Loucy (cell line): ENCODE measurements around the gene ATG10.

ENCODE experiments used
- H2AFZ ChIP-seq: fragments of 200-600 bp; sonication (generic); 2 replicates; pipeline ENCODE4 v1.6.0; 2016; ENCODE audit warnings: antibody characterized with exemption, mild to moderate bottlenecking, low read length, moderate library complexity
- H3F3A ChIP-seq: fragments of 200-600 bp; 2 replicates; pipeline ENCODE4 v1.6.0; 2016; ENCODE audit warnings: antibody characterized with exemption, low read depth, mild to moderate bottlenecking
- H3K27me3 ChIP-seq: fragments of 200-600 bp; sonication (generic); 2 replicates; pipeline ENCODE4 v1.6.1; 2014; ENCODE audit warnings: low read length, mild to moderate bottlenecking; ENCODE audit not compliant: insufficient read depth, poor library complexity, severe bottlenecking
- H3K36me3 ChIP-seq: fragments of 200-600 bp; sonication (generic); 2 replicates; pipeline ENCODE4 v1.6.1; 2016; ENCODE audit warnings: low read length; ENCODE audit not compliant: insufficient read depth
- H3K4me1 ChIP-seq: fragments of 200-600 bp; sonication (generic); 2 replicates; pipeline ENCODE4 v1.5.1; 2014; ENCODE audit warnings: low read length, mild to moderate bottlenecking; ENCODE audit not compliant: insufficient read depth, poor library complexity, severe bottlenecking
- H3K4me2 ChIP-seq: fragments of 200-600 bp; sonication (generic); 2 replicates; pipeline ENCODE4 v1.6.0; 2014; ENCODE audit warnings: antibody characterized with exemption, low read length, low read depth, mild to moderate bottlenecking; ENCODE audit not compliant: poor library complexity, severe bottlenecking
- H3K4me3 ChIP-seq: fragments of 200-600 bp; sonication (generic); 2 replicates; pipeline ENCODE4 v1.5.1; 2014; ENCODE audit warnings: low read length, mild to moderate bottlenecking, mixed read lengths; ENCODE audit not compliant: poor library complexity, severe bottlenecking
- H3K79me2 ChIP-seq: fragments of 200-600 bp; sonication (generic); 2 replicates; pipeline ENCODE4 v1.6.1; 2014; ENCODE audit warnings: low read length; ENCODE audit not compliant: insufficient read depth
- H3K9ac ChIP-seq: fragments of 200-600 bp; sonication (generic); 2 replicates; pipeline ENCODE4 v1.6.0; 2014; ENCODE audit warnings: mild to moderate bottlenecking, low read depth, low read length, moderate library complexity; ENCODE audit not compliant: poor library complexity, severe bottlenecking
- H3K9me2 ChIP-seq: fragments of 200-600 bp; sonication (generic); replicated peaks from 2 replicates; pipeline ENCODE4 v1.6.1; 2016; ENCODE audit warnings: low read depth, low read length, mixed read lengths
- H3K9me3 ChIP-seq: fragments of 200-600 bp; sonication (generic); 2 replicates; pipeline ENCODE4 v1.6.1; 2014; ENCODE audit warnings: mild to moderate bottlenecking, antibody characterized with exemption, low read length, low read depth; ENCODE audit not compliant: insufficient read depth
- H4K20me1 ChIP-seq: fragments of 200-600 bp; sonication (generic); 2 replicates; pipeline ENCODE4 v1.6.0; 2014; ENCODE audit warnings: antibody characterized with exemption, low read length, mild to moderate bottlenecking; ENCODE audit not compliant: insufficient read depth, poor library complexity, severe bottlenecking
- EZH2phosphoT487 ChIP-seq: fragments of 200-600 bp; IDR thresholded peaks from 2 replicates; pipeline ENCODE4 v1.6.1; 2018; ENCODE audit warnings: antibody characterized with exemption, mild to moderate bottlenecking, moderate library complexity, borderline replicate concordance
- TF ChIP-seq, protein P1 (sequence below): fragments of 200-600 bp; sonication (generic); conservative IDR thresholded peaks from 2 replicates; pipeline ENCODE4 v1.5.1; 2014; ENCODE audit warnings: mild to moderate bottlenecking, antibody characterized with exemption, low read length

The ATG10 gene

GRCh38 chr5:82185851-82186250, 214.0 kb downstream of the ATG10 start:
- Histone ChIP-seq H3K27me3 (no peaks in the 10 kb centered on the region), H3K9ac (no peak overlapping the region), H3K36me3 (no peaks in the 10 kb centered on the region), H4K20me1 (no peaks in the 10 kb centered on the region), H3K79me2 (no peaks in the 10 kb centered on the region), H3K4me3 (no peak overlapping the region), H3K4me1 (peaks cover 9% of the 10 kb centered on the region), H3K9me3 (no peaks in the 10 kb centered on the region), H3F3A (no peaks in the 10 kb centered on the region), H3K4me2 (no peak overlapping the region), H2AFZ (no peak overlapping the region), H3K9me2 (no peaks in the 10 kb centered on the region)
- TF ChIP-seq EZH2phosphoT487, result no peak
- TF ChIP-seq, protein P1, sequence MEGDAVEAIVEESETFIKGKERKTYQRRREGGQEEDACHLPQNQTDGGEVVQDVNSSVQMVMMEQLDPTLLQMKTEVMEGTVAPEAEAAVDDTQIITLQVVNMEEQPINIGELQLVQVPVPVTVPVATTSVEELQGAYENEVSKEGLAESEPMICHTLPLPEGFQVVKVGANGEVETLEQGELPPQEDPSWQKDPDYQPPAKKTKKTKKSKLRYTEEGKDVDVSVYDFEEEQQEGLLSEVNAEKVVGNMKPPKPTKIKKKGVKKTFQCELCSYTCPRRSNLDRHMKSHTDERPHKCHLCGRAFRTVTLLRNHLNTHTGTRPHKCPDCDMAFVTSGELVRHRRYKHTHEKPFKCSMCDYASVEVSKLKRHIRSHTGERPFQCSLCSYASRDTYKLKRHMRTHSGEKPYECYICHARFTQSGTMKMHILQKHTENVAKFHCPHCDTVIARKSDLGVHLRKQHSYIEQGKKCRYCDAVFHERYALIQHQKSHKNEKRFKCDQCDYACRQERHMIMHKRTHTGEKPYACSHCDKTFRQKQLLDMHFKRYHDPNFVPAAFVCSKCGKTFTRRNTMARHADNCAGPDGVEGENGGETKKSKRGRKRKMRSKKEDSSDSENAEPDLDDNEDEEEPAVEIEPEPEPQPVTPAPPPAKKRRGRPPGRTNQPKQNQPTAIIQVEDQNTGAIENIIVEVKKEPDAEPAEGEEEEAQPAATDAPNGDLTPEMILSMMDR, result no peak

DNA sequence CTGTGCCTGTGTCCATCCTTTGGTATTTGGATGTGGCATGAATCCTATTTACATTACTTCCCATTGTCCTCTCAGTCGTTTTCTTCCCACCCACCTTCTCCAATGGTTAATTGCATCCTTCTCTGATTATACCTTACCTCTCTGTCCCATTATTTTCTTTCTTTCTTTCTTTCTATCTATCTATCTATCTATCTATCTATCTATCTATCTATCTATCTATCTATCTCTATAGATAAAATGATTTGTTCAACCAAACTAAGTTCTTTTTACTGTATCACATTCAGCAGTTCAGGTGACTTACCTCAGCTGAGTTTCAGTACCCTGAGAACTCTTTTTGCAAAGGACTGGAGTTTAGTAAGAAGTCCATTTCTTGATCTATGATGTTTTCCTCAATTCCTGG, 225.7 kb downstream of the ATG10 start:
- Histone ChIP-seq H3K27me3 (no peaks in the 10 kb centered on the region), H3K9ac (no peak overlapping the region), H3K4me3 (no peak overlapping the region), H3K9me3 (no peaks in the 10 kb centered on the region), H3K9me2 (no peaks in the 10 kb centered on the region; the same call in 1 of the 2 replicates), H4K20me1 (no peaks in the 10 kb centered on the region), H3K4me2 (no peak overlapping the region), H3F3A (no peaks in the 10 kb centered on the region), H3K4me1 (no peaks in the 10 kb centered on the region), H3K79me2 (no peaks in the 10 kb centered on the region), H3K36me3 (no peaks in the 10 kb centered on the region), H2AFZ (no peak overlapping the region)
- TF ChIP-seq EZH2phosphoT487, result no peak
- TF ChIP-seq, protein P1, result no peak

DNA sequence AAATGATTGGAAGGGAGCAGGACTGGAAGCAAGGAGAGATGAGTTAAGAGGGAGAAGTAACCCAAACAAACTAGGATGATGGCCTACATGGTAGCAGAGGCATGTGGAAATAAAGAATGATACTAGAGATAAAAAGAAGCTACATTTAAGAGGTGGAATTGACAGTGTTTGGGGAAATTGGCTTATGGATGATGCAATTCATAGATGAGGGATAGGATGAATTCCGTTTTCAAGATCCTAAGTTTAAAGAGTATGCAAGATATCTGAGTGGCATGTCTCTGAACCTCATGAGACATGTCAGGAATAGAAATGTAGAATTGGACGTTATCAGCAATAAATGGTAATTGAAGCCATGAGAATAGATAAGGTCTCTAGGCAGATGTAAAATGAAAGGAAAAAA, 232.7 kb downstream of the ATG10 start:
- no peaks in the 10 kb centered on the region for H3K9me3 ChIP-seq
- H3F3A ChIP-seq, result no peaks in the 10 kb centered on the region
- no peaks in the 10 kb centered on the region for H3K36me3 ChIP-seq
- no peaks in the 10 kb centered on the region for H3K79me2 ChIP-seq
- H2AFZ ChIP-seq, result no peak overlapping the region
- no peaks in the 10 kb centered on the region for H3K9me2 ChIP-seq
- no peak overlapping the region for H3K9ac ChIP-seq
- H4K20me1 ChIP-seq, result no peaks in the 10 kb centered on the region
- H3K27me3 ChIP-seq, result no peaks in the 10 kb centered on the region
- H3K4me2 ChIP-seq, result no peak overlapping the region
- TF ChIP-seq EZH2phosphoT487, result no peak
- TF ChIP-seq, protein P1, result no peak
- H3K4me1 ChIP-seq, result peaks cover 25% of the 10 kb centered on the region
- no peak overlapping the region for H3K4me3 ChIP-seq
